OCI-LY3 (cell line): Measurements from ENCODE around the gene EME1.

ENCODE experiments used
- CTCF ChIP-seq: fragments of 200-600, 300-600 bp; sonication (generic); IDR thresholded peaks from 2 replicates; pipeline ENCODE4 v1.5.1; 2014; ENCODE audit warnings: antibody characterized with exemption, low read length, low read depth
- EZH2phosphoT487 ChIP-seq: fragments of 200-600 bp; shearing (Covaris generic); IDR thresholded peaks from 2 replicates; pipeline ENCODE4 v1.6.1; 2018; ENCODE audit warnings: antibody characterized with exemption, mixed run types, low read depth

- TF ChIP-seq CTCF (no peak), EZH2phosphoT487 (no peak)
Measured at GRCh38 chr17:50344731-50345365, 28.2 kb upstream of the EME1 start.
